HG03066 (cell line): ENCODE measurements around the gene CRADD.

Experiments used
- ATAC-seq: cut with Tn5 transposase; IDR thresholded peaks from one replicate; pipeline ENCODE4 v1.9.1; 2021; ENCODE audit warnings: low read depth; ENCODE audit not compliant: unreplicated experiment

CRADD gene

GRCh38 chr12:93886533-93887511 lies 209.6 kb downstream of the CRADD start:
- ATAC-seq: no peak

- ATAC-seq: no peak
These were observed 211.8 kb downstream of the CRADD start for GRCh38 chr12:93888964-93889363.

GRCh38 chr12:93889516-93890212 lies 212.5 kb downstream of the CRADD start:
- ATAC-seq: no peak

GRCh38 chr12:93892423-93893268 lies 215.5 kb downstream of the CRADD start:
- no peak for ATAC-seq

GRCh38 chr12:93894391-93895088 lies 217.4 kb downstream of the CRADD start:
- no peak for ATAC-seq

- ATAC-seq: no peak
These were observed 217.9 kb downstream of the CRADD start for GRCh38 chr12:93895089-93895445.

- ATAC-seq: no peak
These were observed 219.3 kb downstream of the CRADD start for GRCh38 chr12:93896427-93896826.

GRCh38 chr12:93896952-93897351 lies 219.8 kb downstream of the CRADD start:
- no peak for ATAC-seq

GRCh38 chr12:93901739-93902138 lies 224.6 kb downstream of the CRADD start:
- no peak for ATAC-seq

GRCh38 chr12:93902192-93902591 lies 225.0 kb downstream of the CRADD start:
- ATAC-seq: no peak

GRCh38 chr12:93902736-93903562 lies 225.8 kb downstream of the CRADD start:
- ATAC-seq: no peak

- ATAC-seq: no peak
These were observed 226.9 kb downstream of the CRADD start for GRCh38 chr12:93904124-93904523.

GRCh38 chr12:93908264-93908663 lies 231.1 kb downstream of the CRADD start:
- no peak for ATAC-seq

- no peak for ATAC-seq
These were observed 231.8 kb downstream of the CRADD start for GRCh38 chr12:93908846-93909567.

GRCh38 chr12:93911396-93911795 lies 234.2 kb downstream of the CRADD start:
- ATAC-seq: no peak

GRCh38 chr12:93912086-93912733 lies 235.0 kb downstream of the CRADD start:
- ATAC-seq: no peak

- ATAC-seq: no peak
These were observed 236.7 kb downstream of the CRADD start for GRCh38 chr12:93913845-93914244.

GRCh38 chr12:93914281-93914680 lies 237.1 kb downstream of the CRADD start:
- no peak for ATAC-seq
